ENCODE data around the gene DDRGK1.
"Not testable (repeated sequence)": the region's sequence is repeated elsewhere in the genome, so short reads cannot be mapped to it uniquely, and the experiment has no call there.

DDRGK1 gene

DNA sequence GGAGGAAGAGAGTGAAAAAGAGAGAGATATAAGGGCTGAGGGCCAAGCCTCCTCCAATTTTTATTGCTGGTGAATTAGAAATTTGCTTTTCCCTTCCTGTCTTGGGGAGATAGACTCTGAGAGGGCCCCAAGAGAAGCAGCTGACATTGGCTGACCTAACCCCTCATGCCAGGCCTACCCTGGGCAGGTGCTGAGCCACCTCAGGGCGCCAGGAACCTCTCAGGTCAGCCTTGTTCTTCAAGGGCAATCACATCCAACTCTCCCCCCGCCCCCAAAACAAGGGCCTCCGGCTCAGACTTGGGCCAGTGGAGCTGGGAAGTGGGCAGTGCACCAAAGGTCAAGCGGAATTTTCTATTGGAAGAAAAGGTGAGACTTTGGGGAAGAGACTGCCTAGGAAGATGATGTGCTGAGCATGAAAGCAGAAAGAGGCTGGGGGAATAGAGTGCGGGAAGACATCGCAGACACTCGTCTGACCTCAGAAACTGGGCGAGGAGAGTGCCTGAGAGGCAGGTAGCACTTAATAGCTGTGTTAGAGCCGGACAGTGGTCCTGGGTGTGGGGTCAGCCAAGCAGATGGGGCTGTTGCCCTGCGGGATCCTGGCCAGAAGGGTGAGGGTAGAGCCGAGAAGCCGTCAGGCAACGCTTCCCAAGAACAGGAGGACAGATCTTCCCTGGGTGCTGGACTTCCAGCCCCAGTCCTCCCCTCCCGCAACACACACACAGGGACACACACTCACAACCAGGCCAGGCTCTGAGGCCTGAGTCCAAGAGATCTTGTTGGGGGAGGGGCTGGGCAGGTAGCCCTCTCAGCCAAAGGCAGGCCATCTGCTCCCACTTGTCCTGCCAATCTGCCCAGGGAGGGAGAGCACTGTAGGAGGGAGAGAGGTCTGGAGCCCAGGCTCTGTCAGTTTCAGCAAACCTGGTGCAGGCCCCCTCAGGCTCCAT lies 41.1 kb downstream of the DDRGK1 start:
- no peak for DNase-seq

DNA sequence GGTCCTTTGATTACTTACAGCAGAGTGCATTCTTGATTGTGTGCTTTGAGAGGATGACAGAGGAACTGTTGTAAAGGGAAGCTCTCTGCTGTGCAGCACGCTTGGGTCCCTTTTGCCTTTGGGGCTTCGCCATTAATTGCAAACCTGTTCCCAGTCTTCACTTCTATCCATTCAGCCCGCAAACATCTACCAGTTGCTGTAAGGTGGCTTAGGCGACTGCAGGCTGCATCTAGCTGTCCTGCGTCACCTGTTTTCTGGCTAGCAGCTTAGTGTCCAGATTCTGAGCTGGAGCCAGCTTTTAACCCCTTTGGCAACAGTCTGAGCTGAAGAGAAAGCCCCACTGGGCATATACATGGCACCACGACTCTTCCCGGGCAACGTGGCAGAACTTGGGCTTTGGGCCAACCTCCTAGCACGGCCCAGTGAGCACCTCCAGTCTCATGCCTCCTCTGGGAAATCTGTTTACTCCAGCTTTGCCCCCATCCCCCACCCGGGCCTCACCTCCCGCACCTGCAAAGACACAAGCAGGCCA lies 42.3 kb downstream of the DDRGK1 start:
- DNase-seq, result no peak

DNA sequence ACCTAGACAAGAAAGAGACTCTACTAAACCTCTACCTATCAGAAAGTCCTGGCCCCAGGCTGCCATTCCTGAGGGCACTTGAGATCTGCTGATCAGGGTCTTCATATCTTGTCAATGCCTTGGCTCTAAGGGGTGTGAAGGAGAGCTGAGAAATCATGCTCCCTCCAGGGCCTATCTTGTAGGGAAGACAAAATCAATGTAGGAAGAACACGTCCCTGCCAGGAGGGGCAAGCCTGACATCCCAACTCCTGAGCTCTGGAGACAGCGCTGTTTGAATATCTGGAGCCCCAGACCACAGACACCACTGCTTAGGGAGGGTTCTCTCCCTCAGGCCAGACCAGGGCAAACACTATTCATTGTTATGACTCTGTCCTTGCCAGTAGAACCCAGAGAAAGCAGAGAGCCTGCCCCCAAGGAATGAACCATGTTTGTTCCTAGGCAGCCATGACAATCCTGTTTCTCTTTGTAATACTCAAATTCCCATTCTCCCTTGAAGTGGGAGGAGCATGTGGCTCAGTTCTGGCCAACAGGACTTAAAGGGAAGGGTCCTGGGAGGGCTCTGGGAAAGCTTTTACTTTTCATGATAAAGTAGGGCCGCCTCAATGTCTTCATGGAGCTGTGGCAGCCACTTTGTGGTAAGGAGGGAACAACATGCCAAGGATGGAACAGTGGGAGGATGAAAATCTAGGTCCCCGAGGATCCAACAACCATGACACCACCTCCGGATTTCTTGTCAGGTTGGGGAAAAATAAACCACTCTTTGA lies 43.0 kb downstream of the DDRGK1 start:
- no peak for DNase-seq

DNA sequence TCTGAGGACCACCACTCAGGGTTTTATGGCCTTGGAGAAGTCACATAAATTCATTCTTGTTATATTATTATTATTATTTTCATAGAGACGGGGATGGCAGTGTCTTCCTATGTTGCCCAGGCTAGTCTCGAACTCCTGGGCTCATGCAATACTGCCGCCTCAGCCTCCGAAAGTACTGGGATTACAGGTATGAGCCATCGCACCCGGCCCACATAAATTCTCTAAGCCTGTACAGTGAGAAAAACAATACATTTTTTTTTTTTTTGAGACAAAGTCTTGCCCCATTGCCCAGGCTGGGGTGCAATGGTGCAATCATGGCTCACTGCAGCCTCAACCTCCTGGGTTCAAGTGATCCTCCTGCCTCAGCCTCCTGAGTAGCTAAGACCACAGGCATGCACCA lies 44.1 kb downstream of the DDRGK1 start:
- no peak for DNase-seq

DNA sequence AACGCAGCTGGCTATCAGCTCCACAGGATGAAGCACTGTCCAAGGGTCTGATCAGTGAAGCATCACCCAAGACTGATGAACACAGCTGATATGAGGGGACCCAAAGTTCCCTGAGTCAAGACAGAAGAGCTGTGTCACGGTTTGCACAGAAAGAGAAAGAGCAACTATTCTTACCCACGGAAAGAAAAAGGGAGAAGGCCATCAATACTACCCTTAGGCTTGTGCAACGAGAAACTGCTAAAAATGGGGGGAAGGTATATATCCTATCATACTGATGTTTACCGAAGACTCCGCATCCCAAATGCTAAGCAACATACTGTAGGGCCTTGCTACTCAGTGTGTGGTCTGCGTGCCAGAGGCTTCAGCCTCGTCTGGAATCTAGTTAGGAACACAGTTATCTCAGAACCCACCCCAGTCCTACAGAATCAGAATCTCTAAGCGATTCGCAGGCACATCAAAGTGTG lies 45.5 kb downstream of the DDRGK1 start:
- DNase-seq, result no peak

DNA sequence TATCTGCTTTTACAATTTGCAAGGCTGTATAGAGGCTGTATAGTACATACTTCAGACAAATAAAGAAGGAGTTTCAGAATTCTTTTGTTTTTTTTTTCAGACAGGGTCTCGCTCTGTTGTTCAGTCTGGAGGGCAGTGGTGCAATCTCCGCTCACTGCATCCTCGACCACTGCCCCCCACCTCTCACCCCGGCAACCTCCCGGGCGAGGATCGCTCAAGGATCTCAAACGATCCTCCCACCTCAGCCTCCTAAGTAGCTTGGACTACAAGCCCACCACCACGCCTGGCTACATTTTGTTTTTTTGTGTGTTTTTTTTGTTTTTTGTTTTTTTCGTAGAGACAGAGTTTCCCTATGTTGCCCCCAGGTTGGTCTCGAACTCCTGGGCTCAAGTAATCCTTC lies 46.7 kb downstream of the DDRGK1 start:
- no peak for DNase-seq

DNA sequence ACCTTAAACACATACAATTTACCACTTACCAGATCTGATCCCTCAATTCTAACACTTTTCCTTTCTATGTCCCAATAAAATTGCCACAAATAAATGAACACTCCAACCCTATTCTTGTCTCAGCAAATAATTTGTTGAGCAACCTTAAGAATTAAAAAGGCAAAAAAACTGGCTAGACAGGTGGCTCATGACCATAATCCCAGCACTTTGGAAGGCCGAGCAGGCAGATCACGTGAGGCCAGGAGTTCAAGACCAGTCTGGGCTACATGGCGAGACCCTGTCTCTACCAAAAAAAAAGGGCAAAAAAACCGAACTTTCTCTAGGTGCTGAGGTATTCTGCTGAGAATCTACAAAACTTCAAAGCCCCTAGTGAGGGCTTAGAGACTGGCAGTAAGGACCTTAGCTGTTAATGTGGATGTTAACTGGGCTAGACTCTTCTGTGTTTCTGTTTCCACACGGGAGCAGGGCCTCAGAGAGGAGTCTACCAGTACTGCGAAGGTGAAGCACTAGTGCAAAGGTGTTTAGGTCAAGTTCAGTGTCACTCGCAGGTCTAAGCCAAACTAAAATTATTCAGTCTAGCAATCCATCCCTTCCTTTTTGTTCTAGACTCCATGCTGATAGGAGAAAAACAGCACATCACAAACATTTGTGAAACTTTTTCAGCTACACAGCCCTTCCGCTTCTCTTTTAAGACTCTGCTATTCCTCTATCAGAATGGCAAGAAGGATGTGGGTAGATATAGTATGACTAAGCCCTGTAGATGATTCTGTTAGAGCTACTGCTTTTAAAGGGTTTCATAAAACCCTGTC lies 47.5 kb downstream of the DDRGK1 start:
- no peak for DNase-seq

DNA sequence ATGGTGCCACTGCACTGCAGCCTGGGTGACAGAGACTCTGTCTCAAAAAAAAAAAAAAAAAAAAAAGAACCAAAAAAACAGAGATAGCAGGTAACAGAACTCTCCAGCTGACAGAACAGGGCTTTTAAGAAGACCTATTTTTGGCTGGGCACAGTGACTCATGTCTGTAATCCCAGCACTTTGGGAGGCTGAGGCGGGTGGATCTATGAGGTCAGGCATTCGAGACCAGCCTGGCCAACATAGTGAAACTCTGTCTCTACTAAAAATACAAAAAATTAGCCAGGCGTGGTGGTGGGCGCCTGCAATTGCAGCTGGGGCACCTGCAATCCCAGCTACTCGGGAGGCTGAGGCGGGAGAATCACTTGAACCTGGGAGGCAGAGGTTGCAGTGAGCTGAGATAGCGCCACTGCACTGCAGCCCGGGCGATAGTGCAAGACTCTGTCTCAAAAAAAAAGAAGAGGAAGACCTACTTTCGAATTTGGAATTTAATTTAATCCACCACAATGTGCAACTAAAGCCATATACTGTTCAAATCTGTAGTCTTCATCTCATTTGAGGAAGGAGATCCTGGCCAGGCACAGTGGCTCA lies 52.3 kb downstream of the DDRGK1 start:
- DNase-seq, result not testable (repeated sequence)

DNA sequence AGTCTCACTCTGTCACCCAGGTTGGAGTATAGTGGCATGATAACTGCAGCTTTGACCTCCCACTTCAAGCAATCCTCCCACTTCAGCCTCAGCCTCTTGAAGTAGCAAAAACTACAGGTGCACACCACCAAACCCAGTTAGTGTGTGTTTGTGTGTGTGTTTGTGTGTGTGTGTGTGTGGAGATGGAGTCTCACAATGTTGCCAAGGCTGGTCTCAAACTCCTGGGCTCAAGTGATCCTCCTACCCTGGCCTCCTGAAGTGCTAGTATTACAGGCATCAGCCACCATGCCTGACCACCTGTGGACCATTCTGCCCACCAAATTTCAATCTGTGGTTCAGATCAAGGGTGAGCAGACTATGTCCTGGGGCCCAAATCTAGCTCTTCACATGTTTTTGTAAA lies 53.6 kb downstream of the DDRGK1 start:
- DNase-seq, result no peak

DNA sequence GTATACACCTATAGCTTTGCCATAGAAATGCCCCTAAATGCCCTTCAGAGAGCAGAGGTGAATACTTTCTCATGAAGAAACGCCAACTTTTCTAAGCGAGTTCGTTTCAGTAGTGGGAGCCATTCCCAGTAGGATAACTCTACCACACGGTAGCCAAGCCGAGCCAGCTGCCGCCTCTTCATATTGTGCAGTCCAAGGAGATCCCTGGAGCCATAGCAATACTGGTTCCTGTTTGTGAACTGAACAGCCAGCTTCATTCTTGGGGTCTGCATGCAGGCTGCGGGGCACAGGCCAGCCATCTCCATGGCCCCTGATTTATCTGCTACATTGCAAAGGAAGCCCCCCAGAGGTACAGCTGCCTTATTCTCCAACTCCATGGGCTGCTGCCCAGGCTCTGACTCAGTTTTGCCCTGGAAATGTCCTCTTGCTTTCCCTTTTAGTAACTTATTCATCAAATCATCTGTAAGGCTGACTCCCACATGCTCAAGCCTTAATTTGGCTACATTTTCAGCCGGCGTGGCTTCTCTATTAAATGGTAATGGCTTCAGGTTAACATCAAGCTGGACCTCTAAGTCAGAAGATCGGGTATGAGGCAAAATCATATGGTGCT lies 57.6 kb downstream of the DDRGK1 start:
- DNase-seq, result no peak

DNA sequence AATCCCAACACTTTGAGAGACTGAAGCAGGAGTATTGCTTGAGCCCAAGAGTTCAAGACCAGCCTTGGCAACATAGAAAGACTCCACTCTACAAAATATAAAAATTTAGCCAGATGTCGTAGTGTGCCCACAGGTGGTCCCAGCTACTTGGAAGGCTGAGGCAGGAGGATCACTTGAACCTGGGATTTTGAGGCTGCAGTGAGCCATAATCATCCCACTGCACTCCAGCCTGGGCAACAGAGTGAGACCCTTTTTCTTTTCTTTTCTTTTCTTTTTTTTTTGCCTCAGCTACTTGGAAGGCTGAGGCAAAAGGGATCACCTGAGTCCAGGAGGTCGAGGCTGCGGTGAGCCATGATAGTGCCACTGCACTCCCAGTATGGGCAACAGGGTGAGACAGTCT lies 62.7 kb downstream of the DDRGK1 start:
- DNase-seq, result no peak
